ENCODE results near the gene IL18BP. TPM values are rescaled to one million over a fixed set of nuclear protein-coding genes. Genes with fewer than 3 reads are reported as not detected.

IL18BP gene
- total RNA-seq, 1 experiment from 2014 or later, result 0.60 TPM

DNA sequence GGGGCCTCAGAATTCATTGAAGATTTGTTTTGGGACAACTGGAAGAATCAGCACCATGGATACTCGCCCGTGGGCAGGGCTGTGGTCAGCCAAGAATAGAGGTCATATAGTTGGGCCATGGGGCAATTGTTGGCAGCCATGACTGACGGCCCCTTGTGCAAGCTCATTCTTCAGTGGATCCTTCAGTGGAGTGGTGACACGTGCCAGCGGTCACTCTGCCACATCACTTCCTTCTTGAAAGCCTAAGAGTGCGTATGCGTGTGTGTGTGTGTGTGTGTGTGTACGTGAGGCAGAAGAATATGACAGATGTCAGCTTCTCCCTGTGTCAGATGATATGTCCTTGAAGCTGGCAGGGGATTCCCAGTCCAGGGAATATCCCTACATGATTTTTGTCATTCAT is 1.8 kb upstream of the IL18BP start:
- DNase-seq (ENCODE audit: low spot score), result no peak

DNA sequence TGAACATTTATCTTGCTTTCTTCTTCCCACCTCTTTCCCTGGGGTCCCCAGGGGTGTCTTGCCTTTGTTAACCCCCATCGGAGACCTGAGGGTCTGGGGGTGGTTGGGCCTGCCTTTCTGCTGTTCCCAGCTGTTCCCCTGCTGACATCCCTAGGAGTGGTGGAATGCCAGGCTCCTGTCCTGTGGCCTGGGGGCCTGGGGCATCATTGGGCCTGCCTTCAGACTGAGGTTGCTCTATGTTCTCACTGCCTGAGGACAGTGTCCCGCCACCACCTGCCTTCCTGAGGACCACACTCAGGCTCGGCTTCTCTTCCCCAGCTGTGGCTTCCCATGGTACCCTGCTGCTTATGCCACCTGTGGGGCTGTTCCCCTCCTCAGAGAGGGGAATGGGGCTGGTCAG is 1.1 kb upstream of the IL18BP start:
- DNase-seq (ENCODE audit: low spot score), result no peak

DNA sequence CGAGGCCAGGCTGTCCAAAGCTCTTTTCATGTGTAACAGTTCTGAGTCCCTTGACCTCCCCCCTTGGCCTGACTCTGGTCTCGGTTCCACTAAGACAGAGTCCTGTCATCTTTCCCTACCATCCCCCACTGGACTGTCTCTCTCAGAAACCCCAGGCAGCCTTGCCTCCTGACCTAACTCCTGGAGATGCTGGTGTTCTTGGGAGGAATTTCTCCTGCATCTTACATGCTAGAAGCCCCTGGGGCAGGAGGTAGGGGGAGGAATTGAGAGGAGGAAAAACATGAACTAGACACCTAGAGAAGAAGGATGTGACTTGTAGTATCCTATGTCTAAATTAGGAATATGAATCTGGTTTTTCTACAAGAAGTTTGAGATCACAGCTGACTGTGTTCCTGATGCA is 648 bp upstream of the IL18BP start:
- no peak for DNase-seq (ENCODE audit: low spot score)

DNA sequence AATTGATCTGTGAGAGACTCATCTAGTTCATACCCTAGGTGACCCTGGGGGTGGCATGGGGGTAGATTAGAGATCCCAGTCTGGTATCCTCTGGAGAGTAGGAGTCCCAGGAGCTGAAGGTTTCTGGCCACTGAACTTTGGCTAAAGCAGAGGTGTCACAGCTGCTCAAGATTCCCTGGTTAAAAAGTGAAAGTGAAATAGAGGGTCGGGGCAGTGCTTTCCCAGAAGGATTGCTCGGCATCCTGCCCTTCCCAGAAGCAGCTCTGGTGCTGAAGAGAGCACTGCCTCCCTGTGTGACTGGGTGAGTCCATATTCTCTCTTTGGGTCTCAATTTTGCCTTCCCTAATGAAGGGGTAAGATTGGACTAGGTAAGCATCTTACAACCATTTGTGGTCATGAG is 653 bp downstream of the IL18BP start:
- DNase-seq (ENCODE audit: low spot score), result peak; percentile 32

DNA sequence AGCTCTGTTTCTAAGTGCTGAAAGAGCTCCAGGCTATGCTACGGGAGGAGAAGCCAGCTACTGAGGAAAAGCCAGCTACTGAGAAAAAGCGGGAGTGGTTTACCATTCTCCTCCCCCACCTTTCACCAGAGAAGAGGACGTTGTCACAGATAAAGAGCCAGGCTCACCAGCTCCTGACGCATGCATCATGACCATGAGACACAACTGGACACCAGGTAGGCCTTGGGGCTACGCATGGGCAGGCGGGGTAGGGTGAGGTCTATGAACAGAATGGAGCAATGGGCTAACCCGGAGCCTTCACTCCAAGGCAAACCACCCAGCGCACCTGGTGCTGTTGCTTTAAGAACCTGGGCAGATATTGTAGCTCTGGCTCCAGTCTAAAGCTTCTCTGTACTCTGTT is 1.1 kb downstream of the IL18BP start:
- no peak for DNase-seq (ENCODE audit: low spot score)

DNA sequence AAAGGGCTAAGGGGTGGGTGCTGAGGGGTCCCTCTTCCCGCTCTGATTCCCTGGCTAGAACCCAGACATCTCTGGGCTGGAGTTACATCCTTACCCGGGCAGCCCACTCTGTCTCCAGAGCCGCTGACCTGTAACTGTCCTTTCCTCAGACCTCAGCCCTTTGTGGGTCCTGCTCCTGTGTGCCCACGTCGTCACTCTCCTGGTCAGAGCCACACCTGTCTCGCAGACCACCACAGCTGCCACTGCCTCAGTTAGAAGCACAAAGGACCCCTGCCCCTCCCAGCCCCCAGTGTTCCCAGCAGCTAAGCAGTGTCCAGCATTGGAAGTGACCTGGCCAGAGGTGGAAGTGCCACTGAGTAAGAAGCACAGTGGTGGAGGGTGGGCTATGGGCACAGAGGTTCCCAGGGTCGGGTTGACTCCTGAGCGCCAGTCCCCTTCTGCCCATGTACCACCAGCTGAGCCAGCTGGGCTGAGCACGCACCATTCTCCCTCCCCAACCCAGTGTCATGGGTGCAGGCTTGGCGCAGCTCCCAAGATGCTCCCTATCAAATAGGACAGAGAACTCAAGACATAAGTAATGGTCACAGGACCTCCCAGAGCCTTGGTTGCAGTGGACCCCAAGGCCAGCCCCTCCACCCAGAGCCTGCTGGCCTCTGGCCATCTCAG is 1.6 kb downstream of the IL18BP start:
- DNase-seq (ENCODE audit: low spot score), result no peak

DNA sequence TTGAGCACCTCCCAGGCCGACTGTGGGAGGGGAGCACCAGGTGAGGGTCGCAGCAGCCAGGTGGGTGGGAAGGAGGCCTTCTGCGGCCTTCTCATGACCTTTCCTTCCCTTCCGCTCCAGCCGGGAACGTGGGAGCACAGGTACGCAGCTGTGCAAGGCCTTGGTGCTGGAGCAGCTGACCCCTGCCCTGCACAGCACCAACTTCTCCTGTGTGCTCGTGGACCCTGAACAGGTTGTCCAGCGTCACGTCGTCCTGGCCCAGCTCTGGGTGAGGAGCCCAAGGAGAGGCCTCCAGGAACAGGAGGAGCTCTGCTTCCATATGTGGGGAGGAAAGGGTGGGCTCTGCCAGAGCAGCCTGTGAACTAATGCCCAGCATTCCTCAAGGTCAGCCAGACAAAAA is 2.6 kb downstream of the IL18BP start:
- no peak for DNase-seq (ENCODE audit: low spot score)

DNA sequence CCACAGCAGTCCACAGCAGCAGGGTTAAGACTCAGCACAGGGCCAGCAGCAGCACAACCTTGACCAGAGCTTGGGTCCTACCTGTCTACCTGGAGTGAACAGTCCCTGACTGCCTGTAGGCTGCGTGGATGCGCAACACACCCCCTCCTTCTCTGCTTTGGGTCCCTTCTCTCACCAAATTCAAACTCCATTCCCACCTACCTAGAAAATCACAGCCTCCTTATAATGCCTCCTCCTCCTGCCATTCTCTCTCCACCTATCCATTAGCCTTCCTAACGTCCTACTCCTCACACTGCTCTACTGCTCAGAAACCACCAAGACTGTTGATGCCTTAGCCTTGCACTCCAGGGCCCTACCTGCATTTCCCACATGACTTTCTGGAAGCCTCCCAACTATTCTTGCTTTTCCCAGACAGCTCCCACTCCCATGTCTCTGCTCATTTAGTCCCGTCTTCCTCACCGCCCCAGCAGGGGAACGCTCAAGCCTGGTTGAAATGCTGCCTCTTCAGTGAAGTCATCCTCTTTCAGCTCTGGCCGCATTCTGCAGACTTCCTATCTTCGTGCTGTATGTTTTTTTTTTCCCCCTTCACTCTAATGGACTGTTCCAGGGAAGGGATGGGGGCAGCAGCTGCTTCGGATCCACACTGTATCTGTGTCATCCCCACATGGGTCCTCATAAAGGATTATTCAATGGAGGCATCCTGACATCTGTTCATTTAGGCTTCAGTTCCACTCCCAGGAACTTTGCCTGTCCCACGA is 3.3 kb downstream of the IL18BP start:
- DNase-seq (ENCODE audit: low spot score), result no peak

DNA sequence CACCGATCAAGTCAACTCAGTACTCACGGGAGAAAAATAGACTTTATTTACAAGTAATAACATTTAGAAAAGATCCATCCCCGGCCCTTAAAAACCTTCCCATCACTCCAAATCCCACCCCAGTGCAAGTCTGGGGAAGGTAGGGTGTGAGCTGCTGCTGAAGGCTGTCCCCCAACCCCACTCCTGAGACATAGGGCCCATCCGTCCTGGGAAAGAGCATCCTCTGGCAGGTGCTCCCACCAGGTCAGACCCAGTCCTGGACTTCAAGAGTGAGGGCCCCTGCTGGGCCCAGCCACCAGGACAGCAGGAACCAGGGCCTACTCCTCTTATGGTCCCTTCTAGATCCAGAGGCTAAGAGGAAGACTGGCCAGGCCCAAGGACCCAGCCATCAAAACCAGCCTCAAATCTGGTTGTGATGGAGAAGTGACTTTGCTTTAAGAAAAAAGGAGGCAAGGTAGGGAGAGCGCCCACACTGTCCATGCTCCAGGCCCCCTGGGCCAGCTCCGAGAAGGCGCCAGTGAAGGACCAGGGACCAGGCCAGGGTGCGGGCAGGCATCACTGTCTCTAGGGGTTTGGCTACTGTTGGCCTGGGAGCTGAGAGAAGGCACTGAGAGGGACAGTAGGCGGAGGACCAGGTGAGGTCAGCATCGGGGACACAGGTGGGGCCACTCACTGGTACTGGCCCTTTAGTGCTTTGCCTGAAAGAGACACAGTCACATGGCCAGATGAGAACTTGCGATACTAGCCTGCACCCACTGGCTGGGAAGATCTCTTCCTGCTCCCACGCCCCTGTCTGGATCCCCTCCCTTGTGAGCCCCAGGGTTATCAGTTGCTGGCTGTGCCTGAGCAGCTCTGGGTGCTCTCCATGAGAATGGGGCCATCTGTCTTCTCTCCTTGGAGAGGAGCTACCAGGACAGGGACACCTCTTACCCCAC is 4.4 kb downstream of the IL18BP start:
- DNase-seq (ENCODE audit: low spot score), result no peak

DNA sequence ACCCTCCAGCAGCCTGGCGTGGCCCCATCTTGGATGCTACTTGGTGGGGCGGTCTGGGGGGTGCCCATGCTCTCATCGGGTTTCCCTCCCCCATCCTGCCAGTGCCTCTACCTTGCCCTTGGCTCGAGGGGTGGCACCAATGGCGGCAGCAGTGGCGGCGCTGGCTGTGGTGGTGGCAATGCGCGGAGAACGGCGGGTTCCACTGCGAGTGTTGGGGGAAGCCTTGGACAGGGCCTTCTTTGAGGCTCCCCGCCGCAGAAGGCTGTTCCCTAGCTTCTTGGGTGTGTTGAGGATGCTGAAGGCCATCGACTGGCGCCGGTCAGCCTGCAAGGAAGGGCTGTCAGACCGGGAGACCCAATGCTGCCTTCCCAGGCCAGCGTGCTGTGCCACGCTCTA is 5.1 kb downstream of the IL18BP start:
- DNase-seq (ENCODE audit: low spot score), result no peak

DNA sequence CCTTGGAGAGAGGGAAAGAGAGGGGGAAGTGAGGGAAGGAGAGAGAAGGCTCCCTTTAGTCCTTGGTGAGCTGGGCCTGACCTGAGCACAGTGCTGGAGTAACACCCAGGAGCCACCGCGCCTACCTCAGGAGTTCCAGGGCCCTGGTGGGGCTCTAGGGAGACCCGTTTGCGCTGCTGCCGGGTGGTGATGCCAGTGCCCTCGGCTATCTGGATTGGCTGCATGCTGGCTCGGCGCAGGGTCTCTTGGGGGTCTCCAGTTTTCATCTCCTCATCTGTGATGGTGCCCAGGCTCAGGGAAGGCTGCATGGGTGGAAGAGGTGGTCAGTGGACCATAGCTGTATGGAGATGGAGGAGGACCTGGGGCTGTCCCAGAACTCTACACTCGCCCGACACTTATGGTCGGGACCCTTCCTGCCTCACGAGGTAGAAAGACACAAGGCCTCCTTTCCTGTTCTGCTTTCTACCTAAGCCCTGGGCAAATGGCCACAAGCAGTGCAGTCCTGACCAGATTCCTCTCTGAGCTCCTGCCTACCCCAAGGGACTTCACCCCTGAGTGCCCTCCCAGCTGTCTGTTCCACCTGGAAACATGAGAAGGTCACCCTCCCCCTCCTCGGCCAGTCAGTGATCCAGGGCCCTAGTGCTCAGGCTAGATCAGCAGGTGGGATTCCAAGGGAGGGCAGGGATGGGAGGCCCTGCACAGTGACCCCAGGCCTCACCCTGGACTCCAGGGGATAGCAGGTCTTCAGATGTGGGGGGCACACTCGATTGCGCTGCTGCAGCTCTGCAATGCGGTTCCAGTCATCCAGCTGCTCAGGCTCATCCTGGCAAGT is 6.0 kb downstream of the IL18BP start:
- no peak for DNase-seq (ENCODE audit: low spot score)

DNA sequence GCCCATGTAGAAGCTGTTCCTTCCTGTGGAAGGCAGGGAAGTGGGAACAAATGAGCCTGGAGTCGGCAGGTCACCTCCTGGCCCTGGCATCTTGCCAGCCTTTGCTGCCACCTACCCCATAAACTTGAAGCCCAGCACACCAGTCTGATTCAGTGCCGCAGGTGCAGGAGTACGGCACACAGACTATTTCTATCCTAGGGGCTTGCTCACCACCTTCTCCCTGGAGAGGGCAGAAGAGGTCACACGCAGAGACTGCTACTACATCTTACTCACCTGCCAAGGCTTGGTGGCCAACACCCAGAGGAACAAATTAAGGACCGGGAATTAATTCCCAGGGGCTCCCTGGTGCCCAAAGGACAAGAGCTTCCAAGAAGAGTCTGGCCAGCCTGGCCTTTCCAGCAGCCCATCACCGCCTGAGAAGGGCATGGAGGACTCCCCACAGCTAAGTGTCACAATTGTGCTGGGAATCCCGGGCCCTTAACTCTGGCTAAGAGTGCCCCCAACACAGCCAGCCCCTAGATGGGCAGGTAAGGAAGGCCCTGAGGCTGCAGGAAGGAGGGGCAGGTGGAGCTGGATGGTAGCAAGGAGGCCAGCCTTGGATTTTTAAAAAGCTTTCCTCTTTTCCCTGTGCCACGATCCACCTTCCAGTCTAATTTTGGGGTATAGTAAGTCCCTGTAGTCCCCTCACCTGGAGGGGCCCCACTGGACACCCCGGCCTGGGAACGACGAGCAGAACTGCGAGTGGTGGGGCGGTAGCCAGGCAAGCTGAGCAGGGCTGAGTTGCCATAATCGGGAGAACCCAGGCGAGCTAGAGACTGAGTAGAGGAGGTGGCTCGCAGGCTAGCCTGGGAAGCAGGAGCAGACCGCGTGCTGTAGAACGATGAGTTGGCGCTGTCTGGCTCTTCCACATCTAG is 6.9 kb downstream of the IL18BP start:
- DNase-seq (ENCODE audit: low spot score), result no peak

DNA sequence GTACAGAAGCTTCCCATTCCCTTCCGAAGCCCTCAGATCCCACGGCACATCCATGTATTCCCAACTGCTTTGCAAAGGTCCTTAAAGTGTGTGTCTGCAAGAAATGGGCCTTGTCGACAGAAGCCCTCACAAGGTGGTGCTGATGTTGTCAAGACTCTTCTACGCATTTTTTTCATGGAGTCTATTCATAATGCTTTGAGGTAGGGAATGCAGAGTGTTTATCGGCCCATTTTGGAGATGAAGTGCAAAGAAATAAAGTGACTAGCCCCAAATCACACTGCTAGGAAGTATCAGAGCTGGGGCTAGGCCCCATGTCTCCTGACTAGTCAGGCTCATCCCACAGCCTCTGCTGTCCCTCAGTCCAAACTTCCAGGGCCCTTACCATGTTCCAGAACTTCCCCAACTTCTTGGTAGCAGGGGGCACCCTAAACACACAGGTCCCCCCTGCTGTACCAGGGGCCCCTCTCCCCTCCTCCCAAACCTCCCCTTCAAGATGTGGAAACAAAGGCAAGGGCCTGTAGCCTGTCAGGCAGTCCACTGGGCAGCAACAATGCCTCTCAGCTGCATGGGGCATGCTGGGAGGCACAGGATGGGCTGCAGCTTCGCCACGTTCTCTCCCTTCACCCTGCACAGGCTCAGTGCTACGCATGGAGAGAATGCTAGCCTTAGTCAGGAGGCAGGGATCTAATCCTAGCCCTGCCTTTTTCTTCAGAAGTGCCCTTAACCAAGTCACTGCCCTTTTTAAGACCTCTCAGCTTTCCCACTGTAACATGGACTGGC is 7.8 kb downstream of the IL18BP start:
- DNase-seq (ENCODE audit: low spot score), result no peak

DNA sequence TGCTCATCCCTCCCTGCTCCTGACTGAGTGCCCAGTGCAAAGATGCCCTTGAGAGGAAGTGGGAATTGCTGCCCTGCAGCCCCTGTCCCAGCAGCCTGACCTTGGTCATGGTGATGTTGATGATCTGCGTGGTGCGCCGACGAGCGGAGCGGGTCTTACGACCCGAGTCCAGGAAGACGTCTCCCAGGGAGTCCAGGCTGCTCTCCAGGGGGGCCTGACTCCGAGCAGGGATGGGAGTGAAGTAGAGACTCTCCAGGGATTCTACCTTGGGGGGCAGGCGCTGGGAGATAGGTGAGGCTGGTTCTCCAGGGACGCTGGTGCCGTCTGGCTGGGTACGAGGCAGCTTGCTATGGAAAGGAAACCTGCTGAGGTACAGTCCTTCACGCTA is 8.4 kb downstream of the IL18BP start:
- DNase-seq (ENCODE audit: low spot score), result no peak

DNA sequence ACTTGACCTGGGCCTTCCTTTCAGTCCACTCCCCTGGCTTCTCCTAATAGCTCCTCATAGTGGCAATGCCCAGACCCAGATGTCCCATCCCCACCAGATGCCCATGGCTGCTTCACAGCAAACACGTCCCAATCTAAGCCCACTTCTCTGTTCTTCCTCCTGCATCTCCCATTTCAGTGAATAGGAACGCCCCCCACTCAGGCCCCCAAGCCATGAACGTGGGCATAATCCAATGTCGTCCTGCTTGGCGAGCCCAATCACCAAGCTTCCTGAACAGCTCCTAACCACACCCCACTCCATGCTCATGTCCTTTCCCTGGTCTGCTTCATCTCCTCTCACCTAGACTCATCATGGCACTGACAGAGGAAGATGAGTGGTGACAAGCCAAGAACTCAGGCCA is 8.9 kb downstream of the IL18BP start:
- DNase-seq (ENCODE audit: low spot score), result no peak

DNA sequence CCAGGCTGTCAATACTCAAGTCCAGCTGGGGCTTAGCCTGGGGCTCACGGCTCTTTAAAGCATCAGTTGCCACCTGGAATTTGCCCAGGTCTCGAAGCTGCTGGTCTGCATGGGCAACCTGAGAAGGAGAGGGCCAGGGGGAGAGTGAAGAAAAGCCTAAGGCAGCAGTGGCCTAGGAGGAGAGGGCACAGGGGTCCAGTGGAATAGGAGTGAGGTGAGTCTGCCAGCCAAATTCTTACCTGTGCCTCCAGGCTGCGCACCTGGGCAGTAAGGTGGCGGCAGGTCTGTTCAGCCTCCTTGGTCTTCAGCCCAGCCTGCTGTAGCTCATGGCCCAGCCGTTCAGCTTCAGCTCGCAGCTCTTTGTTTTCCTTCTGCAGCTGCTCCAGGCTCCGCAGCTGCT is 10.0 kb downstream of the IL18BP start:
- no peak for DNase-seq (ENCODE audit: low spot score)

DNA sequence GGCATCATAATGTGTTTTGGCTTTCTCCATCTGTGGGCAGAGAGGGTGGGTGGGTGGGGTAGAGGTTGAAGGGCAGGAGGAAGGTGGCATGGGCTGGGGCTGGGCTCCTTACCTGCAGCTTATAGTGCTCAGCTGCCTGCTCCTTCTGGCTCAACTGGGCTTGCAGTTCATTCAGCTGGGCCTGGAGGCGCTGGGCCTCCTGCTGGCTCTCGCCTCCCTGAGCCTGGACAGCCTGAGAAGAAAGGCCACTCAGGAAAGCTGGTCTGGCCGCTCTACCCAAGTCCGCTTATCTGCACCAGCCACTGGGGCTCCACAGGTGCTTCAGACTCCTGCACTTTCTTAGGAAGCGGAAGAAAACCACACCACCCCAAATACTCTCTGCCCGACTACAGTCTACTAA is 10.4 kb downstream of the IL18BP start:
- DNase-seq (ENCODE audit: low spot score), result no peak

DNA sequence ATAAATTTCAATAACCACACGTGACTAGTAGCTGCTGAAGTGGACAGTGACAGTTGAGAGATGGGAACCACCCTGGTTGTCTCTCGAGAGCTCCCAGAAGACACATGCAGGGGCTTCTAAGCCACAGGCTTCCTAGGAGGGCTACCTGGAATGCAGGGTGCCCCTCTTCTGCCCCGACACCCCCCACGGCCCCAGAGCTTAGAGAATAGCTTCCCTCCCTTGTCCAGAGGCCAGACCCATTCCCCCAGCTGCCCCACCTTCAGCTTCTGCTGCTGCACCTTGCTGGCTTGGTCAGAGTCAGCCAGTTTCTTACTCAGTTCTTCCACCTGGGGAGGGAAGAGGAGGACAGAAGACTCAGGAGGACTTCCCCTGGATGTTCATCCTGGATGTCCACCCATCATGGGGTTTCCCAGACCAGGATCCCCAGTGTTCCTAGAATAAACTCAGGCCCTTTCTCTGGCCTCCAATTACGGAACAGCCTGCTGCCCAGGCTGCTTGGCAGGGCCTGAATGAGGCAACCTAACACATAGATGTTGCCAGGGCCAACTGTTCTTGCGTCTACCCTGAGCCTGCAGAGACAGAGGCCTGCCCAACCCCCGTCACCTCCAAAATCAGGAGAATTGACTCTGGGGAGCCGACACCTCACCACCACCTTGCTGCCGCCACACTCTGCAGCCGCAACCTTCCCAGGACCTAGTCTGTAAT is 12.0 kb downstream of the IL18BP start:
- DNase-seq (ENCODE audit: low spot score), result no peak

DNA sequence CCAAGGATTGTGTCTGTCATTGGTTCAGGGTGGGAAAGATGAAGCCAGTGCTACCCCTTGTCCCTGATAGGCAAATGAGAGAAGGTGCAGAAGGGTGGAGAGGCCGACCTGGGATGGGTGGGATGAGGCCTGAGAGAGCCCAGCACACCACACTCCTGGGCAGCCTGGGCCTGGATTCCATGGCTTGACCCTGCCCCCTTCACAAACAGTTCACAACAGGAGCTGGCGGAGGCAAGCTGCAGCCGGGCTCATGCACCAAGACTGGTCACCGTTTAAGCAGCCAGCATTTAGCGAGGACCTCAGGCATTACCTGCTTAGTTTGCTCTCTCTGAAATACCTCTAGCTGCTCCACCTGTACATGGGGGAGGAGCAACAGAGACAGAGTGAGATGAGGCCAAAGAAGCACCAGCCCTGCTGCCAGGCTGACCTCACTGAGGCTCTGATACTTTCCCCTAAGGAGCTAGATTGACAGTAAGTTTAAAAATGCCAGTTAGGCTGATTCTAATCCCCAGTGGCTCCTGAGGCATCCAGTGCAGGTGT is 13.5 kb downstream of the IL18BP start:
- no peak for DNase-seq (ENCODE audit: low spot score)
